ENCODE measurements around the gene ALLC.

Gene ALLC

GRCh38 chr2:3730646-3731045 is 72.6 kb downstream of the ALLC start:
- H3K4me3 ChIP-seq (ENCODE audit: low read depth, low read length), result no peak overlapping the region
- no peak for DNase-seq (ENCODE audit: low read depth)

GRCh38 chr2:3731829-3732228 is 73.8 kb downstream of the ALLC start:
- no peak for DNase-seq (ENCODE audit: low read depth)
- no peak overlapping the region for H3K4me3 ChIP-seq (ENCODE audit: low read depth, low read length)

- no peak for DNase-seq (ENCODE audit: low read depth)
- H3K4me3 ChIP-seq (ENCODE audit: low read depth, low read length), result no peak overlapping the region
Measured at GRCh38 chr2:3736112-3736511, 78.1 kb downstream of the ALLC start.

- DNase-seq (ENCODE audit: low read depth), result no peak
Measured at GRCh38 chr2:3737128-3737527, 79.1 kb downstream of the ALLC start.

DNA sequence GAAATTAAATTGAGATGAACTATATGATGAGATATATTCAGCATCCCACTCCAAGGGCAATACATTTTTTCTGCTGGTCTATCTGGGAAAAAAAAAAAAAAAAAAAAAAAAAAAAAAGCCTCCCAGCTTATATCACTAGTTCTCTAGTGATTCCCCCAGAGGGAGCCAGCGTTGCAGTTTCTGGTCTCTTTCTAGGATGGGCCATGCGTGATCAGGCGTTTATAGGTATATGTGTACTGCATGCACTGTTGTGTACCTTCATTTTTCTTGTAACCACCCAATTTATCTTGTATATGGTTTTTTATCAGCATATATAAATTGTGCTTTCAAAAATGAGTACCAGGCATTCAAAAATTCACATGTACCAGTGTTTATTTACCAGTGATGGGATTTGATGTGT is 80.5 kb downstream of the ALLC start:
- no peak overlapping the region for H3K4me3 ChIP-seq (ENCODE audit: low read depth, low read length)
- peak; percentile 6 for DNase-seq (ENCODE audit: low read depth)

More at GRCh38 chr2:3737128-3737527, 79.1 kb downstream of the ALLC start:
- no peak overlapping the region for H3K4me3 ChIP-seq (ENCODE audit: low read depth, low read length)

DNA sequence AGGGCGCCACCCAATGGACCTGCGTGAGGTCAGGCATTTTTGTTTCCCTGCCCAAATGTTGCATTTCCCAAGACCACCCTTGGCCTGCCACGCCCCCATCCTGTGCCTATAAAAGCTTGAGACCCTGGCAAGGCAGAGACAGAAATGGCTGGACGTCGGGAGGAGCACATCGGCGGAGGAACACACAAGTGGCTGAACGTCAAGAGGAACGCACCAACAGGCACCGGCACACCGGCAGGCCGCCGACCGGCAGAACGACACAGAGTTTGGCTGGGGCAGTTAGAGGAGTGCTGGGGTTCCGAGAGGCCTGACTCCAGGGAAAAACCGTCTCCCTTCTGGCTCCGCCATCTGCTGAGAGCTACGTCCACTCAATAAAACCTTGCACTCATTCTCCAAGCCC is 81.3 kb downstream of the ALLC start:
- no peak overlapping the region for H3K4me3 ChIP-seq (ENCODE audit: low read depth, low read length)
- no peak for DNase-seq (ENCODE audit: low read depth)

DNA sequence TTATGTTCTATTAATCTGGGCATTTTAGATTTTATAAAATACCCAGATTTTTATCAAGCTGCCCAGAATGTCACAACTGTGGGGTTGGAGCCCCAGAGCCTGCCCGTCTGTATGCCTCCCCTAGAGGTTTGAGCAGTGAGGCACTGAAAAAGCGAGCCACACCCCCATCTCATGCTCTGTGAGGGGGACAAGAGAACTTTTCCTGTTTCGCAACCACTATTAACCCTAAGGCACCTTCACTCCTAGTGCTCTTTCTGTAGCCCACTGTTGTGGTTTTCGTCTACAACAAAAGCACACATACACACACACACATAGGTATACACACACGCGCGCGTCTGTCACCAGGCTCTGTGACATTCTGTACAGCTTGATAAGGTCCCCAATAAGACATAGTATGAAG is 83.4 kb downstream of the ALLC start:
- no peak overlapping the region for H3K4me3 ChIP-seq (ENCODE audit: low read depth, low read length)
- no peak for DNase-seq (ENCODE audit: low read depth)

DNA sequence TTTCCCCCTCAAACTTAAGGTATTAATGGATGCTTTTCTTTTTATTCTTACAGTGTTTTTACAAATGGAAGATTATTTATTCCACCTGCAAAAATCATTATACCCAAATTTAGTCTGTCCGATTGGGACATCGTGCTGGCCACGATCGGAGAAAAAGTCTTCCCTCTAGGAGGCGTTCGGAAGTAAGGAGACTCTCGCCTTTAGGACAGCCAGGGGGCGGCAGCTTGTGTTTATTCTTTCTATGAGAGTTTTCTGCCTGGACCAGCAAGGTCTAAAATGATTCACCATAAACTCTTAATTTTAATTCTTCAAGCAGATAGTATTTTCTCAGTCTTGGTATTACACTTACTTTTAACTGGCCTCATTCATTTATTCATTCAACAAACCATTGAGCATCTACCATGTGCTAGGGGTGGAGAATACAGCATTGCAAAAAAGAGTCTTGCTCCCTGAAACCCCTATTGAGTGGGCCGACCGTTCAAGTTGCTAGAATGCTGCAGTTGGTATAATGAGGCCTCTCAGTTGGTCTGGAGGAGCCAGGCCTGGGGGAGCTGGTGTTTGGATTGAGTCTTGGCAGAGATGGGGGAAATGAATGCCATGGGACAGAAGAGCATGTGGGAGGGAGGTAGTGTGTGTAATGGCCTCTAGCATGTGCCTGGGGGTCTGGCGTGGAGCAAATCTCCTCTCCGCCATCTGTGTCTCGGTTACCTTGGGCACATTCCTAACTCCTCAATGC is 84.0 kb downstream of the ALLC start:
- DNase-seq (ENCODE audit: low read depth), result no peak
- no peak overlapping the region for H3K4me3 ChIP-seq (ENCODE audit: low read depth, low read length)

DNA sequence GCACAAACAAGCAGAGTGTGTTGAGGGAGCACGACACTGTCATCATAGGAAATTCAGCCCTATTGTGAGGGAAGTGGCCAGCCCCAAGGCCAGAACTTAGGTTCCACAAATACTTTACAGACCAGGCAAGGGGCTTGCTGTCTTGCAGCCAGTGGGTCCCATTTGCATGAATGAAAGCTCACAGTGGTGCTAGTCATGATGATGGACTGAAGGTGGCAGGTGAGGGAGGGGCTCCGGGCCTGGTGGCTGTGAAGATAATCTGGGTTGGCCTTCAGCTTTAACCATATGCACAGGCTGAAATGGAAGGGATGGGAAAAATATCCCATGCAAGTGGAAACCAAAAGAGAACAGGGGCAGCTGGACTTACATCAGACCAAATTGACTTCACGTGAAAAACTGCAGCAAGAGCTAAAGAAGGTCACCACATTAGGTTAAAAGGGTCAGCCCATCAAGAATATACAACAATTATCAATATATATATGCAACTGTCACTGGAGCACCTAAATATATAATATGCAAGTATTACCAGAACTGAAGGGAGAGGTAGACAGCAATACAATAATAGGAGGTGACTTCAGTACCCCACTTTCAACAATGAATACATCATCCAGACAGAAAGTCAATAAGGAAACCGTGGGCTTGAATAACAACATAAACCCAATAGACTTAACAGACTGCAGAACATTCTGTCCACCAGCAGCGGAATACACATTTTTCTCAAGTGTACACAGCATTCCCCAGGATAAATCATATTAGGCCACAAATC is 84.9 kb downstream of the ALLC start:
- no peak overlapping the region for H3K4me3 ChIP-seq (ENCODE audit: low read depth, low read length)
- DNase-seq (ENCODE audit: low read depth), result no peak

- DNase-seq (ENCODE audit: low read depth), result no peak
- H3K4me3 ChIP-seq (ENCODE audit: low read depth, low read length), result no peak overlapping the region
Measured at GRCh38 chr2:3743951-3744555, 86.1 kb downstream of the ALLC start.

- no peak overlapping the region for H3K4me3 ChIP-seq (ENCODE audit: low read depth, low read length)
- no peak for DNase-seq (ENCODE audit: low read depth)
Measured at GRCh38 chr2:3745920-3746319, 87.9 kb downstream of the ALLC start.

DNA sequence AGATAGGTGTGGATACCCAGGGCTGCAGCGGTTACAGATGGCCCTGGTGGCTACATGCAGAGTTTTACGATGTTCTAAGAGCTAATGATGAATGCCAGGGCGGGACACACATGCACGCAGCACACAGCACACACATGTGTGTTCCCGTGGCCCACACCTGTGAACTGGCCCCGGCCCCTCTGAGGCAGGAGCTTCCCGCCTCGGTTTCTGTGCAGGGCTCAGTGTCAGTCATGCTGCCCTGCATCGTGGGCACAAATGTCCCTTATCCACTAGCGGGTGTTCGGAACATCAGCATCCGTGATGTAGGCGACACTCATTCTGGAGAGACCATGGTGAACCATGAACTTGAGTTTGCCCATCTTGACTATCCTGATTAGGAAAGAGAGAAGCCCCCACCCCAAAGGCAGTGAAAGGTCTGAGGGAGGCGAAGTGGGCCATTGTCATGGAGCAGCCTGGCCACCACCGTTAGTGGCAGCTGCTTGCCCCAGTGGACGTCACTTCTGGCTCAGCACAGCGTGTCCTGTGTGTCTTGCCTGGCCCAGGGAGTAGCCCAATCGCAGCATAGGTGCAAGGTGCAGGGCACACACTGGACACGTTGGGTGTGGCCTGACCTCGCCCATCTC is 89.1 kb downstream of the ALLC start:
- H3K4me3 ChIP-seq (ENCODE audit: low read depth, low read length), result no peak overlapping the region
- DNase-seq (ENCODE audit: low read depth), result no peak

GRCh38 chr2:3747826-3748225 is 89.8 kb downstream of the ALLC start:
- H3K4me3 ChIP-seq (ENCODE audit: low read depth, low read length), result no peak overlapping the region
- no peak for DNase-seq (ENCODE audit: low read depth)

DNA sequence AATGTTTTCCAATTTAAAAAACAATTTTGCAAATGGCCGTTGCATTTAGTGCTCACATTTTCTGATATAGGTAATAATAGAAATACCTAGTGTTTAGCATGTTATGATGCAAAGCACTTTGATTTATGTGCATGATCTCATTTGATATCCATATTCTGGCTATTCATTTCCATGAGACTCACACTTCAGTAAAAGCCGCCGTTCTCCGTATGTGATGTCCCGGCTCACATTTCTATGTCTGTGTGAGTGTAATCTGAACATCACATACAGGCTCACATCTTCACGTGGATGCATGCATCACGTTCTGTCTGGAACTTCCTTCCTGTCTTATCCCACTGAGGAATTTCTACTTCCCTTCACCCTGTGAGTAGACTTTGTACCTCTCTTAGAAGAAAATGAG is 91.2 kb downstream of the ALLC start:
- no peak overlapping the region for H3K4me3 ChIP-seq (ENCODE audit: low read depth, low read length)
- no peak for DNase-seq (ENCODE audit: low read depth)

GRCh38 chr2:3751251-3751650 is 93.3 kb downstream of the ALLC start:
- H3K4me3 ChIP-seq (ENCODE audit: low read depth, low read length), result no peak overlapping the region
- no peak for DNase-seq (ENCODE audit: low read depth)

DNA sequence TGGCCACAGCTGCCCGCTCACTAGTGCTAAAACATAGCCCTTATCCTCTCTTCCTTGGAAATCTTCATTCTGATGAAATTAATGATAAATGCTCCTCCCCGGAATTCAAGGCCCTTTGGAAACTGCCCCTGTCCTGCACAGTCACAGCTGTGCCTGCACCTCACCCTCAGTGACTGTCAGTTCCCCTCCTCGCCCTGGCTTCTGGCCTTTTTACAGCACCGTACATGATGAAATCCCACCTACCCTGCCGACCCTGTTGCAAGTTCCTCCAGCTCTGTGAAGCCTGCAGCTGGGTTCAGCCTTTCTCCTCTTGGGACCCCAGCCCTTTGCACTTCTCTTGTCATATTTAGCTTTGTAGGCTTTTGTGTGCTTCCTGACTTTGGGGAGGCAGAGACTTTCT is 93.8 kb downstream of the ALLC start:
- DNase-seq (ENCODE audit: low read depth), result no peak
- no peak overlapping the region for H3K4me3 ChIP-seq (ENCODE audit: low read depth, low read length)
